GM21737 (cell line): ENCODE results near the gene ESYT2.

ENCODE experiments used
- ATAC-seq: cut with Tn5 transposase; IDR thresholded peaks from one replicate; pipeline ENCODE4 v1.9.1; 2021; ENCODE audit warnings: mild to moderate bottlenecking, moderate library complexity; ENCODE audit not compliant: unreplicated experiment

ESYT2 gene

DNA sequence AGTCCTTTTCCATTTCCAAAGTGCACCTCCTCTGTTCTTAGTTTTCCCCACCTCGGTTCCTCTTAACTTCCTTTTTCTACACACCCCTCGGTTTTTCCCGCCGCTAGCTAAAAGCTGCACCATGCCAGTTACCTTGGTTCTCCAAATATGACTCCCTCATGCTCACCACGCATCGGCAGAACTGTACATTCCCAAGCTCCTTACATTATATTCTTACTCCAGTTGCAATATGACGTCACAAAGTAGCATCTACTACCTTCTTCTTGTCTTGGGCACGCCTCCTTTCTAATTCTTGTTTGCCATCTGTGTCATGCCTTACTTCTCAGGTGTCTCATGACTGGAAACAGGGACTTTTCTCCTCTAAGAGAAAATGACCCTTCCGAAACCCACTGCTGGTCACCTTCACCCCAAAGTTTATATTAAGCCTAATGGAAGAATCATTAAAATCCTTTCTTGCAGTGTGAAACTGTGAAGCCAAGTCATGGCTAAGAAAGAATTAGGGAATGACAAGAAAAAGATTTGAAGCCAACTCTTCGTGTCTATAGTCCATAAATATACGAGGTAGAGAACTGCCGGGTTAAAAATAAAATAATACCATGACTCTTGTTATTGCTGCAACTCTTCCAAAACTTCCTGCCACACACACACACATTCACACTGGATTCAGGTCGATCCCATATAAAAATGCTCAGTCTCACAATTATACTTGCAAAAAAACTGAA lies 1.7 kb downstream of the ESYT2 start:
- no peak for ATAC-seq

DNA sequence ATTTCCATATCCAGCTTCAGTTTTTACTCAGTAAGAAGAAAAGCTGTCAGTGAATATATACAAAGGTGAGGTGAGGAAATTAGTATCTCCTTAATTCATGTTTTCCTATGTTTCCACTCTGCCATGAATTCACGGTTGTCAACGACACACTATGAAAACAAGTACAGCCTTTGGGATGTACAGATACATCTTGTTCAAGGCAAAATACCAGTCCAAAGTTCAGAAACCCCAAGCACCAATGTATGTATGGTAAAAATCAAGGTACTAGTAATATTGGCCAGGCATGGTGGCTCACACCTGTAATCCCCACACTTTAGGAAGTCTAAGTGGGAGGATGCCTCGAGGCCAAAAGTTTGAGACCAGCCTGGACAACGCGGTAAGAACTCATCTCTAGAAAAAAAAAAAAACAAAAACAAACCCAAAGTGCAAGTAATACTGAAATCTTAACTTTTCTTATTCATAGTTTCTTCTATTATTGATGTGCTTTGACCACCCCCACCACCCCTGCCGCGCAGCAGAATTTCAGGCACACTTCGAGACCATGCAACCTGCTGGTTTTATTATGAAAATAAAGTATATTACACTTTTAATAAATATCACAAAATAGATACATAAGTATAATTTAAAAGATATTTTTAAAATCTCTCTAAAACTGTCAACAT lies 3.5 kb downstream of the ESYT2 start:
- no peak for ATAC-seq

DNA sequence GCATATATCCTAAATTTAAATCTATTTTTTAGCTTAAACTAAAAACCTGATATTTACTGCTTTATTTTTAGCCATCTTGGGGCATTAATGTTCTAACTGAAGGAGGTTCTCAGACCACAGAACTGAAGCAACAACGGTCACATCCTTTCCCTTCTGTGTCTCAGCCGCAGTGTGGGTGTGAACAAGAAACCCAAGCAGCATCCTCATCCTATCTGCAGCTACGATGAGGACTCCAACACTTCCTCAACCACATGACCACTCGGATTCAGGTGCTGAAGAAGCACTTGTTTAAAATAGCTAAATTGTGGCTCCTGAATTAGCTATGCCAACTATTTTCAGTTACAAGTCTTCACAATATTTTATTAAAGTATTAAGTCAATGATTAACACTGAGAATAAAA lies 5.3 kb downstream of the ESYT2 start:
- peak; percentile 79 for ATAC-seq

DNA sequence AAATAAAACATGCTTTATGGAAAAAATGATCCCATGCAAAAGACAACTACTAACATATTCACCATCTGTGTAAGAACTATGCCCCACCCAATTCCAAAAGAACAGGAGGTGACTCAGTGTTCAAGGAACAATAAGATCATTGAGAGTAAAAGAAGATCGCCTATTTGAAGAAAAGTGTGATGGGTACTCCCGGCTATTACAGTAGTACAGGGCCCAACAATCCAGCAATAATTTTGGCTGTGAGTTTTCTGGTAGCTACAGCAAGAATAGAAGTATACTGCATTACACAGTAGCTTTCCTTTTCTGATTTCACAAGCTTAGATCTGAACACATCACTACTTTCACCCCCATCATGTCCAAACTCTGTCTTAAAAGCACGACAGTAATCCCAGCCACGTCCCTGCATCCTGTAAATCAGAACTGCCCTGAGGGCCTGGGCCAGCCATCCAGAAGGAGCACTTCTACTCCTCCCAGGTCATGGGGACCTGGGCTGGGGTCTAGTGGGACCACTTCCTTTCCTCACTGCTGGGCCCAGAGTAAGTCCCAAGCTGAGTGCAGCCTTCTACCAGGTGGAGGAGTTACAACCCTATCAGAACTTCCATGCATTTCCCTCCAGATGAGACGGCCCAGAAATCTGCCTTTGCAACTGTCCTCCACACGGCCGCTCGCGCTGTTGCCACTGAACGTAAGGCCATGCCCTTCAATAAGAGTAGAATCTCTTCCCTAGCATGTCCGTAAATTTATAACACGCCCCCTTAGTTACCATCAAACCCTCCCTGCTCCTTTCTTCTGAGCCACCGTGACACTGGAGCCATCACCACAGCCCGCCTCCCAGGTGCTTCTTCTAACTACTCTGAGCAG lies 7.9 kb downstream of the ESYT2 start:
- no peak for ATAC-seq

DNA sequence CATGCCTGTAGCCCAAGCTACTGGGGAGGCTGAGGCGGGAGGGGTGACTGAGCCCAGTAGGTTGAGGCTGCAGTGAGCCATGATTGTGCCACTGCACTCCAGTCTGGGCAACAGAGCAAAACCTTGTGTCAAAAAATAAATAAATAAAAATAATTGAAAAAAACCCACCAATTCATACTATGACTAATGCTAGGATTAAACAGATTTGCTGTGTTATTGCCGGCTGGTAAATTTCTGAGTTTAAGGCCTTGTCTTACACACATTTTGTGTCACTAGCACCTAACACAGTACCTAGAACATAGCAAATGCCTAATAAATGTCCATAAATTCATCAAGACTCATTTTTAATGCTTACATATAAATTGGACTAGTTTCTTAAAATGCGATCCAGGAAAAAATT lies 8.7 kb downstream of the ESYT2 start:
- no peak for ATAC-seq

DNA sequence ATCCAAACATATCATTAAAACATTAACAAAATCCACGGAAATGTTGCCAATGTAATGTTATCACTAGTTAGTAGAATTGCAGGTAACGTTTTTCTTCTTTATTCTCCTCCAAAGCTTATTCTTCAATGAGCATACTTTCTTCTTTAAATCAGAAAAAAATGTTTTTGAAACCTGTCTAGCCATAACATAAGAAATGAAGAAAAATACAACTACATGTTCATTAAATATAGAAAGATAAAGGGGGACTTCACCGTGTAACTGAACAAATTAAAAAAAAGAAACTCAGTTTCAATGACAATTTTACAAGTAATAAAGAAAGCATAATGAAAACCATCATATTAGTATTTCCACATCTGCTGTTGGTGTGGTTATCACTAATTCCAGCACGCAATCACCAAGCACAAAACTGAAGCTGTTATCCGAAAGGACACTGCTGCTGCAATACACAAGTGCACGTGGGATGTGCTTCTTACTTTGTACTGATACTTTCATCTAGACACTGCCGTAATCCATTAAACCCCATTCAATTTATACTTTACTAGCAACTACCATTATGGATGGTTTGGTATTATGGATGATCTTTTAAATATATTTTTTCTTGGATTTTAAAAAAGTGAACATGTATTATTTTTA lies 9.6 kb downstream of the ESYT2 start:
- no peak for ATAC-seq

DNA sequence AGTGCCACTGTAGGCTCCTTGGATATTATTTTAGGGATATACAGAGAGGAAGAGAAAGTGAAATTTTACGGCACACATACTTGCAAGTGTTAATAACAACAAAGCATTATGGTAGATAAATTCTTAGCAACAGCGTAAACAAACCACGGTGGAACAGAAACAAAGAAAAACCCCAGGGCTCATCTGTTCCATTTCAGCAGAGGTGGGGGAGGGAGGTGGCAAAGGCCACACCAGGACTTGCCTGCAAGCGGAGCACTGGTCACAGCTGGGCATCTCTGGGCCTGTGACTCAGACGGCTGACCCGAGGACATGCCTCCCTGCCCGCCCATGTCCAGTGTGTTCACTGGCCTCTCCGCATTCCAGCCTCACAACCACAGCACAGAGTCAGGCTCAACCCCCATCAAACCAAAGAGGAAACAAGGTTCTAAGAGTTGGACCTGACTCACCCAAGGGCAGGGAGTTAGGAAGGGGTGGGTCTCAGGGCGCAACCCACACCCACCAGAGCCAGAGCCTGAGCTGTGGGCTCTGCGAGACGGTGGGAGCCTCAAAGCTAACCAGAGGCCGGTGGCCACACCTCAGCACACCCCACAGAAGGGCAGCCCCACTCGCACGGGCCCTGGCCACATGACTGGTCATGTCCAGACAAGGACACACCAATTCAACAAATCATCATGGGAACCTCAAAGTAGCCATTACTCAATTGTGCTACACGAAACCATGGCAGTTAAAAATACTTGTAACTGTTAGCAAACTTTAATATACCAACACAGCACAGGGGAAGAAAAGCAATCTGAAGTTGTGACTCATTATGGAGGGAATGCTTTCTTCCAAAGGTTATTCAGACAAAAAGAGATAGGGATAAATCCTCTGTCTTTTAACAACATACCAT lies 10.7 kb downstream of the ESYT2 start:
- ATAC-seq: peak; percentile 75

DNA sequence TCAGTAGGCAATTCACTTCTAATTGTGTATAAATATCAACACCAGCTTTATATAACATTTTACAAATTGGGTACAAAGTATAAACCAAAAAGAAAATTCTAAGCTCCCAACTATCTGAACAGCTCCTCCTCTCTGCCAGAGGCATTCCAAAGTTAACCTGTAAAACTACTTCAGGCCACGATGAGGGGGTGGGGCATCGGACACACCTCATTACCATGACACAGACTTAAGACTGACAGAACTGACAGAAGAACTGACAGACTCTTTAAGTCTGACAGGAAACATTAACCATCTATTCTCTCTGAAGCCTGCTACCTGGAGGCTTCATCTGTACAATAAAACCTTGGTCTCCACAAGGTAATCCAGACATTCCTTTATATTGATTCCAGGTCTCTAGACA lies 12.3 kb downstream of the ESYT2 start:
- ATAC-seq: no peak

DNA sequence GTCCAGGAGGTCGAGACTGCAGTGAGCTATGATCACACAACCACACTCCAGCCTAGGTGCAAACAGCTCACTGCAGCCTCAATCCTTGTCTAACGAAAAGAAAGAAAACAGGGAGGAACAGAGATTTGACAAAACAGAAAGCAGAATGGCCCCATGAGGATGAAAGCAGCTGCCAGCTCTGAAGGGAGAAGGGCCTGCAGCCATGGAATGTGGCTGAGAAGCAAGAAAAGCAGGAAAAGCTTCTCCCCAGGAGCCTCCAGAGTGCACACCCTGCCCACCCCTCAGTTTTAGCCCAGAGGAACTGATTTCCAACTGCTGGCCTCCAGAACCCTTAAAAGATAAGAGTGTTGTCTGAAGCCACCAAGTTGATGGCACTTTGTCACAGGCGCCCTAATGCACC lies 13.0 kb downstream of the ESYT2 start:
- no peak for ATAC-seq

DNA sequence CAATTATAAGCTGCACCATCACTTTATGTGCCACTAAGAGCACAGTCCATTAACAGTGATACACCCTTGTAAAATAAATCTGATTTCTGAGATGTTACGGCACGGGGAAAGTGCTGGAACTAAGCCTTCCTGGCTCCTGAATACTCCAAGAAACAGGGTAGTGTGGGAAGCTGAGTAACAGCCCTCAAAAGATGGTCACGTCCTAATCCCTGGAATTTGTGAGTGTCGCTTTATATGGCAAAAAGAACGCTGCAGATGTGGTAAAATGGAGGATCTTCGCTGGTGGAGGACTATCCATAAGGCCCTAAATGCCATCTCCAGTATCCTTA lies 13.5 kb downstream of the ESYT2 start:
- ATAC-seq: no peak

DNA sequence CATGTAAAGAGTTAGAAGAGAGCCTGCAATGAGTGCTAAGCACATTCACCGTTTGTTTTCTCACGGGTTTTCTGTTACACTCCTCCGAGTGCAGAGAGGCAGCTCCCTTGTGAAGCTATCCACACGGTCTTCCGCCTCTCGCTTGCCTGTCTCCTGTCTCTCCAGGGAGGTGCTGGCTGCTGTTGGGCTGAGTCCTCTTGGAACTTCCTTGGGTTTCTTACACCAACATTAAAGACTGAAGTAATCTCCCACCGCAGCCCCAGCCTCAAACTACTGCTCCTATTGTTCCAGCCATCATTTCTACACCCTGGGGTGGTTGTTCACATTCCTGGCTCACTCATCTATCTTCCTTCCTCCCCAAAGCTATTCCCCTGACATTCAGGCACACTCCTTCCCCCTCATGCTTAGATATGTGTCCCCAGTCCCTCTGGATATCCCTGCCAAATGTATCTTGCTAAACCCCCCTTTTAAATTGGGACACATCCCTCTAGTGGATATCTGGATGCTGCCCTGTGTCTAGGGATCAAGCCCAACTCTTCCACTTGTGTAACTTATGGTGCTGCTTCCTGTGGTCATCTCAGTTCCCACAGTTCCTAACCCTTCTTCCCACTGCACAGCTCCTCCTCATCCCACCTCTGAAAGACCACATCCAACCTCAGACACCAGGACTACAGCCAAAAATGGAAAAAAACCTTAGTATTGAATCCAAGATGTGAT lies 14.1 kb downstream of the ESYT2 start:
- ATAC-seq: no peak

DNA sequence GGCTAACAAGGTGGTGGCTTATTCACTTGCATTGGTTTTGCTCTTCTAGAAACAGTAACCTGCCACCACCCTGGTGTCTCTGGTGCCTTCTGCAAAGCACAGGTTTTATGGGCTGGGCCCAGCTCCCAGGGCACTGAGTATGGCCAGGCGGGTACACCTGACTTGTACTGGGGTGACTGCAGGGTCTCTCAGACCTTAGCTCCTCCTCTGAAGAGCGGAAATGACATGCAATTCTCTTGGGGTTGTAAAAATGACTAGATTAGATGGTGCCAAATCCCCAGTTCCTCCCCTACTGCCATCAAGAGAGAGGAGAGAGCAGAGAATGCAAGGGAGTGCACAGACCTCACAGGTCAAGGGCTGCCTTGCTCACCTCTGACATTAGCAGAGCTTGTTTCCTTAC lies 14.7 kb downstream of the ESYT2 start:
- peak; percentile 36 for ATAC-seq

DNA sequence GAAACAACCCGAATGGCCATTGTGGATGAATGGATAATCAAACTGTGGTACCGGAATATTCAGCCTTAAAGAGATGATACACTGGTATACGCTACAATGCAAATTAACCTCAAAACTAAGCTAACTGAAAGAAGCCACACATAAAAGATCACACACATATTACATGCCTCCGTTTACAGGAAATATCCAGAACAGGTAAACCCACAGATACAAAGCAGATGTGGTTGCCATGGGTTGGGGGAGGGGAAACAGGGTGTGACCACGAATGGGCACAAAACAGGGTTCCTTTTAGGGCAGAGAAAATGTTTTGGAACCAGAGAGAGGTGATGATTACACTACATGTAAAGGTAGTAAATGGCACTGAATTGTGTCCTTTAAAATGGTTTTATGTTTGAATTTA lies 16.6 kb downstream of the ESYT2 start:
- ATAC-seq: no peak

DNA sequence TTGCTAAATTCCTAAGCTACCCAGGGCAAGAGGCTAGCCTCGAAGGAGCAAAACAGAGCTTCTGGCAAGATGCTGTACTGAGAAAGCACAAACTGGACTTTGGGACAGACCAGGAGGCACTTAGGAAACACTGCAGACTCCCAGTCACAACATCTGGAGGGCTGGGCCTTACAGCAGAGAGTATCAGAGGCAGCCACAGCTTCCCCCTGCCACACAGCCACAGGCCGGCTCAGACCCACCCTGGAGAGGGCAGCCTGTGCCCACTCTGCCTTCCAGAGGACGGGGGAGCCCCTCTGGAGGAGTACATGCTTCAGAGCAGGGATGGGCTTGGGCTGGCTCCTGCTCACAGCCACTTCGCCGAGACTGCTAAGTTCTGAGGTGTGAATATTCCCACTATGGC lies 17.4 kb downstream of the ESYT2 start:
- no peak for ATAC-seq

DNA sequence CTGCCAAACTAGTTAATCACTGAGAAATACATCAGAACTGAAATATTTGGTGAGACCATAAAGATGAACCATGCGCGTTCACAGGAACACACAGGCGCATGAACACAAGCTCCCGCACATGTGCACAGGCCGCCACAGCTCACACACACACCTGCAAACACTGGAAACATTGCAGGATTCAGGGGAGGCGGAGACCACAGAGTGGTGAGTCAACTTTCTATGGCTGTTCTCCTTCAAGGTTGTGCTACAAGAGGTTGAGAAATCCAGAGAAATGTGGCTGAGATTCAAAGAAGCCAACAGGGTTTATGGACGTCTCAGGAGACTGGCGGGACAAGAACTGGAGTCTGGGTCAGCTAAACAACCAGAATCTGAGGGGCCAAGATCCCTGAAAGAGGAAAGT lies 17.8 kb downstream of the ESYT2 start:
- ATAC-seq: no peak

DNA sequence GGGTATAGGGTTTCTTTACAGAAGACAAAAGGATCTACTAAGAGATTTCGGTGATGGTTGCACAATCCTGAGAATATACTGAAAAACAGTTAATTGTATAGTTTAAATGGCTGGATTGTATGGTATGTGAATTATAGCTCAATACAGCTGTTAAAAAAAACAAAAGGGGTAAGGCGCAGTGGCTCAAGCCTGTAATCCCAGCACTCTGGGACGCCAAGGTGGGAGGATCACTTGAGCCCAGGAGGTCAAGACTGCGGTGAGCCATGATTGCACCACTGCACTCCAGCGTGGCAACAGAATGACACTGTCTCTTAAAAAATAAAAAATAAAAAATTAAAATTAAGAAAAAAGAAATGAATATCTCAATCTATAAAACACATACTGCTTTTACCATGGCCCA lies 18.5 kb downstream of the ESYT2 start:
- ATAC-seq: no peak

DNA sequence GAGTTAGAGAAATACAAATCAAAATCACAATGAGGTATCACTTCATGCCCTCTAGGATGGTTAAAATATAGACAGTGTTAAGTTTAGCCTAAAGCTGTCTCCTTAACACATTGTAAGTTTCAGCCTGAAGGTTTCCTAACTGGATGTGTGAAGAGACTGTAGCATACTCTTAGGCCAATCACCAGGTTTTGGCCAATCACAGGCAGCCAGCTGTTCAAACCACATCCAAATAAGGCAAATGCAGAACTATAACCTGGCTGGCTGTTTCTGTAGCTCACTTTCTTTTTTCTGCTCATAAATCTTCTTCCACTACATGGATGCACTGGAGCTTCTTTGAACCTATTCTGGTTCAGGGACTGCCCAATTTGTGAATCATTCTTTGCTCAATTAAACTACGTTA lies 19.7 kb downstream of the ESYT2 start:
- no peak for ATAC-seq

DNA sequence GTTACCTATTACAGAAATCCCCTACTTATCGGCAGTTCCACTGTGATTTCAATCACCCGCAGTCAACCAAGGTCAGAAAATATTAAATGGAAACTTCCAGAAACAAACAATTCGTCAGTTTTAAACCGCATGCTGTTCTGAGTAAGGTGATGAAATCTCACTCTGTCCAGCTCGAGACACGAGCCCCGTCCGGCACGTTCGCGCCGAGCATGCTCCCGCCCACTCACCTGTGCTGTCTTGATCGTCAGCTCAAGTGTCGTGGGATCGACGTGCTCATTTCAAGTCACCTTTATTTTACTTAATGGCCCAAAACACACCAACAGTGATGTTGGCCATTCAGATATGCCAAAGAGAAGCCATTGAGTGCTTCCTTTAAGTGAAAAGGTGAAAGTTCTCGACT lies 21.2 kb downstream of the ESYT2 start:
- ATAC-seq: no peak

DNA sequence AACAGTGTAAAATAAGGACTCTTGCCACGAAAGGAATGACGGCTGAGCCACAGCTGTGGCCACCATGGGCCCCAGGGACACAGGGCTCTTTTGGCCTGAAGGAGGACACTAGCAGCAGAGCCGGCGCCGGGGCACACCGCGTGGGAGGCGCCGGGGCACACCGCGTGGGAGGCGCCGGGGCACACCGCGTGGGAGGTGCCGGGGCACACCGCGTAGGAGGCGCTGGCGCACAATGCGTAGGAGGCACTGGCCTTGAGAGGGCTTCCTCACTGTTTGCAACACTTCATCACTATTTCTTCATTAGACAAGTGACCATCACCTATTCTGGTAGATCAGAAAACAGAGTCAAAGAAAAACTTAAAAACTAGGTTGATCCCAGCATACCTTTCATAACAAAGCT lies 23.4 kb downstream of the ESYT2 start:
- no peak for ATAC-seq

DNA sequence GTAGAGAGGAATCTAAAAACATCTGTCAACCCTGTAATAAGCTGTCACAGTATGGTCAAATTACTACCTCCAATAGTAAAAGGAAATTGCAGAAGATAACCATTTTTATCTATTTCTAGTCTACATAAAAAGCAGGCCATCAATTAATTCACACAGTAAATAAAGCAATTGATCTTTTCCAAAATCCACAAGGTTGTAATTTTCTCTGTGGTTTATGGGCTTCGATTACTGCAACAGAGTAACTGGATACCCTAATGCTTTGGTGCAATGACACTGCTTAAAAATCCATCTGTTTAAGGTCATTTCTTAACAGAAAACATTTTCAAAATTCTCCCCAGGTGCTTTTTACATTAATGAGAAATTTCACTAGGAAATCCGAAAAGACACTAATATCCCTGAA lies 23.9 kb downstream of the ESYT2 start:
- ATAC-seq: no peak
